ENCODE data around the gene SLC1A7.

DNA sequence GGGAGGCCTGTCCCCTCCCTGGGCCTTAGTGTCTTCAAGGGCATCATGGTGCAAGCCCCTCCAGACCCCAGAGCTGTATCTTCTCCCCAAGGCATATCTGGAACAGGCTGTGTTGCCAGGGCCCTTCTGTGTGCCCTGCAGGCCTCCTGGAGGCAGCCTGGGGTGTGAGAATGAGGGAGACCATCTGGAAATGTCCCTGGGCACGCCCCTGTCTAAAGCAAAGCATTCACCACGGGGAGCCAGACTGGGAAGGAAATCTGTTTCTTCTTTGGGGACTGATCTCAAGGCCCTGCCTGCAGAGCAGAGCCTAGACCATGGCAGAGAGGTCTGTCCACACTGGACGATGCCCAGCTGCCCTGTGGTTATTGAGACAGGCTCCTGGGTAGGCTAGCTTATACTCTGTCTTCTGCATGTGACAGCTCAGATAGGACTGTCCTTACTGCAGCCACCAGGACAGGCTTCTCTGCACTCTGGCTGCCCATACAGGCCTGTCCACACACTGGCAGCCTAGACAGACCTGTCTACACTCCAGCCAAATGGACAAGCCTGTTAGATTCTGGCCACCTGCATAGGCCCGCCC lies 55.9 kb downstream of the SLC1A7 start:
- TF ChIP-seq, protein P1, sequence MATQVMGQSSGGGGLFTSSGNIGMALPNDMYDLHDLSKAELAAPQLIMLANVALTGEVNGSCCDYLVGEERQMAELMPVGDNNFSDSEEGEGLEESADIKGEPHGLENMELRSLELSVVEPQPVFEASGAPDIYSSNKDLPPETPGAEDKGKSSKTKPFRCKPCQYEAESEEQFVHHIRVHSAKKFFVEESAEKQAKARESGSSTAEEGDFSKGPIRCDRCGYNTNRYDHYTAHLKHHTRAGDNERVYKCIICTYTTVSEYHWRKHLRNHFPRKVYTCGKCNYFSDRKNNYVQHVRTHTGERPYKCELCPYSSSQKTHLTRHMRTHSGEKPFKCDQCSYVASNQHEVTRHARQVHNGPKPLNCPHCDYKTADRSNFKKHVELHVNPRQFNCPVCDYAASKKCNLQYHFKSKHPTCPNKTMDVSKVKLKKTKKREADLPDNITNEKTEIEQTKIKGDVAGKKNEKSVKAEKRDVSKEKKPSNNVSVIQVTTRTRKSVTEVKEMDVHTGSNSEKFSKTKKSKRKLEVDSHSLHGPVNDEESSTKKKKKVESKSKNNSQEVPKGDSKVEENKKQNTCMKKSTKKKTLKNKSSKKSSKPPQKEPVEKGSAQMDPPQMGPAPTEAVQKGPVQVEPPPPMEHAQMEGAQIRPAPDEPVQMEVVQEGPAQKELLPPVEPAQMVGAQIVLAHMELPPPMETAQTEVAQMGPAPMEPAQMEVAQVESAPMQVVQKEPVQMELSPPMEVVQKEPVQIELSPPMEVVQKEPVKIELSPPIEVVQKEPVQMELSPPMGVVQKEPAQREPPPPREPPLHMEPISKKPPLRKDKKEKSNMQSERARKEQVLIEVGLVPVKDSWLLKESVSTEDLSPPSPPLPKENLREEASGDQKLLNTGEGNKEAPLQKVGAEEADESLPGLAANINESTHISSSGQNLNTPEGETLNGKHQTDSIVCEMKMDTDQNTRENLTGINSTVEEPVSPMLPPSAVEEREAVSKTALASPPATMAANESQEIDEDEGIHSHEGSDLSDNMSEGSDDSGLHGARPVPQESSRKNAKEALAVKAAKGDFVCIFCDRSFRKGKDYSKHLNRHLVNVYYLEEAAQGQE (IDR thresholded peaks at IDR 0.05; ENCODE audit: borderline replicate concordance): no peak
- TF ChIP-seq, protein P2, sequence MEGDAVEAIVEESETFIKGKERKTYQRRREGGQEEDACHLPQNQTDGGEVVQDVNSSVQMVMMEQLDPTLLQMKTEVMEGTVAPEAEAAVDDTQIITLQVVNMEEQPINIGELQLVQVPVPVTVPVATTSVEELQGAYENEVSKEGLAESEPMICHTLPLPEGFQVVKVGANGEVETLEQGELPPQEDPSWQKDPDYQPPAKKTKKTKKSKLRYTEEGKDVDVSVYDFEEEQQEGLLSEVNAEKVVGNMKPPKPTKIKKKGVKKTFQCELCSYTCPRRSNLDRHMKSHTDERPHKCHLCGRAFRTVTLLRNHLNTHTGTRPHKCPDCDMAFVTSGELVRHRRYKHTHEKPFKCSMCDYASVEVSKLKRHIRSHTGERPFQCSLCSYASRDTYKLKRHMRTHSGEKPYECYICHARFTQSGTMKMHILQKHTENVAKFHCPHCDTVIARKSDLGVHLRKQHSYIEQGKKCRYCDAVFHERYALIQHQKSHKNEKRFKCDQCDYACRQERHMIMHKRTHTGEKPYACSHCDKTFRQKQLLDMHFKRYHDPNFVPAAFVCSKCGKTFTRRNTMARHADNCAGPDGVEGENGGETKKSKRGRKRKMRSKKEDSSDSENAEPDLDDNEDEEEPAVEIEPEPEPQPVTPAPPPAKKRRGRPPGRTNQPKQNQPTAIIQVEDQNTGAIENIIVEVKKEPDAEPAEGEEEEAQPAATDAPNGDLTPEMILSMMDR (IDR thresholded peaks at IDR 0.05; ENCODE audit: poor library complexity, severe bottlenecking): no peak
- TF ChIP-seq POLR2AphosphoS5 (IDR thresholded peaks at IDR 0.05) (no peak), EP300 (conservative IDR thresholded peaks at IDR 0.05; ENCODE audit: poor library complexity, severe bottlenecking) (no peak), RAD21 (conservative IDR thresholded peaks at IDR 0.05) (no peak), EZH2 (IDR thresholded peaks at IDR 0.05; ENCODE audit: borderline replicate concordance, insufficient read depth, low read length, poor library complexity, severe bottlenecking) (no peak), MXI1 (conservative IDR thresholded peaks at IDR 0.05; ENCODE audit: poor library complexity, severe bottlenecking) (no peak)
